Vagina (tissue), 2 donors: Measurements from ENCODE around the gene TSPEAR. TPM values are rescaled to one million over a fixed set of nuclear protein-coding genes. Genes with fewer than 3 reads are reported as not detected.

Experiments used
- DNase-seq, 2 donors: peaks; one replicate each; pipeline ENCODE4 v3.0.0-alpha.2; 2017; ENCODE audit errors: extremely low spot score in 2 of 2
- H3K27ac ChIP-seq: fragments of 200-600 bp; sonication (generic); one replicate; pipeline ENCODE4 v1.5.1; 2019
- H3K27me3 ChIP-seq: fragments of 200-600 bp; sonication (generic); one replicate; pipeline ENCODE4 v1.5.1; 2019
- H3K36me3 ChIP-seq, 2 donors: fragments of 200-600 bp; sonication (generic); one replicate each; pipeline ENCODE4 v1.5.1; 2017 to 2019
- H3K4me1 ChIP-seq: fragments of 200-600 bp; sonication (generic); one replicate; pipeline ENCODE4 v1.5.1; 2019
- H3K4me3 ChIP-seq, 2 donors: fragments of 200-600 bp; sonication (generic); 1 replicate in 1 of 2; 2 replicates in 1 of 2; pipeline ENCODE4 v1.5.1; 2016 to 2019
- H3K9me3 ChIP-seq: fragments of 200-600 bp; sonication (generic); one replicate; pipeline ENCODE4 v1.5.1; 2019
- POLR2A ChIP-seq, 2 donors: fragments of 450-650 bp; IDR thresholded peaks; one replicate each; pipeline ENCODE4 v1.6.1; 2017; ENCODE audit warnings: antibody characterized with exemption in 2 of 2, mild to moderate bottlenecking in 2 of 2, moderate library complexity in 2 of 2
- POLR2AphosphoS5 ChIP-seq, 2 donors: sonication (generic); formaldehyde crosslinking; IDR thresholded peaks; one replicate each; pipeline ENCODE4 v1.9.0; 2017; ENCODE audit warnings: antibody characterized with exemption in 2 of 2, mild to moderate bottlenecking in 2 of 2, low read depth in 1 of 2; ENCODE audit not compliant: insufficient read depth in 1 of 2
- intact Hi-C: fragments of 100-400 bp; cut with DNase I; formaldehyde crosslinking; loops from one replicate; pipeline ENCODE4 v1.15.1; 2023
- total RNA-seq: library from RNA; depleted of rRNA; stranded (reverse); fragments of >200 nt; gene quantifications from one replicate; pipeline ENCODE4 v1.2.3, GENCODE V29; 2016
- TF ChIP-seq, protein P1 (sequence below), 3 experiments: fragments of 450-650 bp in 2 of 3; fragments of 200-600 bp in 1 of 3; sonication (generic) in 1 of 3; IDR thresholded peaks; one replicate each; pipeline ENCODE4 v1.5.1; 2017 to 2019; ENCODE audit warnings: antibody characterized with exemption in 3 of 3, mild to moderate bottlenecking in 2 of 3, moderate library complexity in 2 of 3

TSPEAR gene
- total RNA-seq, 1 donor from 2014 or later, result not detected

DNA sequence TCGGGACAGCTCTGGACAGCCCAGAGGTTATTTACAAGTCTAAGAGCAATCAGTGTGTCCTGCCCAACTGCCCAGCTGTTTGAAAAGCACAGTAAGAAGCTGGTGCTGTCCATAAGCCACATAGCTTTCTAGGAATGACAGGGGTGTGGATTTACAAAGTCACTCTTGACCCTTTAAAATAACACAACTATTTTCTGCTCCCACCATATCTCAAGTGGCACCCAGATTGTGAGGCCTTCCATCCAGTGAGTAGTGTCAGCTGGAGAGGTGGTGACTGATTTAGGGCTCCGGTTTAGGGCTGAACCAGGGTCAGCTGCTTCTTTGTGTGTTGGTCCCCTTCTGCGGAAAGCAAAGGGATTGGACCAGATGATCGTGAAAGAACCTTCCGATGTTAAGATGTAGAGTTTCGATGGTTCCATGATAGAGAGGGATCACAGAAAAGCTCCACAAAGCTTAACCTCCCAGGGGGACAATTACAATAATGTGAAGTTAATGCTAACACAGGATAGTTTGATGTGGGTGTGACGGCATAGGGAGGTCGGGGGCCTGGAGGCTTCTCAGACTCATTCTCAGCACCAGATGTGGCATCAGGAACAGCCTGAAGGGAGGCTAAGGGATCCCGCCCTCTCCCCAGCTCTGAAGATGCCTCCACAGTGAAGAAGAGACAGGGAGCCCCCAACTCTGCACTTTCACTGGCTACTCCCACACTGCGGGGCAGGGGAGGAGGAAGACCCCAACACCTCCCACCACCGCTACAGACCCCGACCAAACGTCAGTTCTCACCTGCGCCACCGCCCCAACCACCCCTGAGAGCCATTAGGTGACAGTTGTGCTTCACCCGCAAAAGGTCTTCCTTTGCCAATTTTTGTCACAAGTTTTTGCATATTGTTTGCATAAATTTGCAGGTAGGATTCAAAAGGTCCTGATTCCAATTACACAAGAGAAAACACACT lies 215.5 kb downstream of the TSPEAR start:
- no peak overlapping the region for H3K4me3 ChIP-seq
- H3K4me1 ChIP-seq, result no peaks in the 10 kb centered on the region
- intact Hi-C loops, result no loop called here
- H3K36me3 ChIP-seq, result no peaks in the 10 kb centered on the region
- no peak for DNase-seq
- TF ChIP-seq POLR2AphosphoS5 (IDR thresholded peaks at IDR 0.05; ENCODE audit: insufficient read depth in 1 of 2, low read depth in 1 of 2) (no peak), POLR2A (IDR thresholded peaks at IDR 0.05) (no peak)
- TF ChIP-seq, protein P1, sequence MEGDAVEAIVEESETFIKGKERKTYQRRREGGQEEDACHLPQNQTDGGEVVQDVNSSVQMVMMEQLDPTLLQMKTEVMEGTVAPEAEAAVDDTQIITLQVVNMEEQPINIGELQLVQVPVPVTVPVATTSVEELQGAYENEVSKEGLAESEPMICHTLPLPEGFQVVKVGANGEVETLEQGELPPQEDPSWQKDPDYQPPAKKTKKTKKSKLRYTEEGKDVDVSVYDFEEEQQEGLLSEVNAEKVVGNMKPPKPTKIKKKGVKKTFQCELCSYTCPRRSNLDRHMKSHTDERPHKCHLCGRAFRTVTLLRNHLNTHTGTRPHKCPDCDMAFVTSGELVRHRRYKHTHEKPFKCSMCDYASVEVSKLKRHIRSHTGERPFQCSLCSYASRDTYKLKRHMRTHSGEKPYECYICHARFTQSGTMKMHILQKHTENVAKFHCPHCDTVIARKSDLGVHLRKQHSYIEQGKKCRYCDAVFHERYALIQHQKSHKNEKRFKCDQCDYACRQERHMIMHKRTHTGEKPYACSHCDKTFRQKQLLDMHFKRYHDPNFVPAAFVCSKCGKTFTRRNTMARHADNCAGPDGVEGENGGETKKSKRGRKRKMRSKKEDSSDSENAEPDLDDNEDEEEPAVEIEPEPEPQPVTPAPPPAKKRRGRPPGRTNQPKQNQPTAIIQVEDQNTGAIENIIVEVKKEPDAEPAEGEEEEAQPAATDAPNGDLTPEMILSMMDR (IDR thresholded peaks at IDR 0.05), result no peak
- no peak overlapping the region for H3K27ac ChIP-seq
- no peaks in the 10 kb centered on the region for H3K27me3 ChIP-seq
- H3K9me3 ChIP-seq, result no peaks in the 10 kb centered on the region

DNA sequence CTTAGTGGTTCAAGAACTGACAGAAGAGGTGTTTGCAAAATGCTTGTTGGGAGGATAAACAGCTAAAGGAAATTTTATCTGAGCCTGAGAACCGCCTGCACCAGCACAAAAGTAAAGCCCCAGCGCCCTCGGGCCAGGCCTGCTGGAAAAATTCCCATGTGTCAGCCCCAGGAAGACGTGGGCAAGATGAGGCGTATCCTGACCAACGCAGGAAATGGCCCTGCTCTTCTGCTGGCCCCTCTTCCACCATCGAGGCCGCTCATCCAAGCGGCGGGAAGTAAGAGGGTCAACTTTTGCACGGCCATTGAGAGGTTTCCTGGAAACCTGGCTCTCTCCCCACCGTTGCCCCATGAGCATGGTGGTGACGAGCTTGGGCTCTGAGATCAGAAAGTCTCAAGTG lies 216.4 kb downstream of the TSPEAR start:
- Histone ChIP-seq H3K9me3 (no peaks in the 10 kb centered on the region), H3K4me1 (no peaks in the 10 kb centered on the region)
- no peak for DNase-seq

DNA sequence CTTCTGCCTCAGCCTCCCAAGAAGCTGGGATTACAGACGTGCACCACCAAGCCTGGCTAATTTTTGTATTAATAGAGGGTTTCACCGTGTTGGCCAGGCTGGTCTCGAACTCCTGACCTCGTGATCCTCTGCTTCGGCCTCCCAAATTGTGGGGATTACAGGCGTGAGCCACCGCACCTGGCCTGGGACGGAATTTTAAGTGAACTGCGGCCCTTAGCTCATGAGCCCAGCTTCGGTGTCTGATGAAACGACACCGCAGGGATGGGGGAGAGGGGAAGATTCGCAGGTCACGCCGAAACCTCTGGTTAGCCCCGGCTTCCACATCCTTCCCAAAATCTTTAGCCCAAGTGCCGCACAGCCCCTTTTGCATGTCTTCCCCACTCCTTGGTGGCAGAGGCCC lies 217.0 kb downstream of the TSPEAR start:
- intact Hi-C loops, result no loop called here
- no peak overlapping the region for H3K27ac ChIP-seq
- no peaks in the 10 kb centered on the region for H3K9me3 ChIP-seq
- H3K27me3 ChIP-seq, result no peaks in the 10 kb centered on the region
- no peak for DNase-seq
- TF ChIP-seq, protein P1 (IDR thresholded peaks at IDR 0.05), result no peak
- TF ChIP-seq POLR2A (IDR thresholded peaks at IDR 0.05) (no peak), POLR2AphosphoS5 (IDR thresholded peaks at IDR 0.05; ENCODE audit: insufficient read depth in 1 of 2, low read depth in 1 of 2) (no peak)
- no peaks in the 10 kb centered on the region for H3K36me3 ChIP-seq
- no peak overlapping the region for H3K4me3 ChIP-seq
- no peaks in the 10 kb centered on the region for H3K4me1 ChIP-seq

More for the DNA sequence above, 216.4 kb downstream of the TSPEAR start:
- Histone ChIP-seq H3K4me3 (no peak overlapping the region), H3K36me3 (no peaks in the 10 kb centered on the region), H3K27ac (no peak overlapping the region), H3K27me3 (no peaks in the 10 kb centered on the region)
- intact Hi-C loops, result no loop called here
- TF ChIP-seq POLR2AphosphoS5 (IDR thresholded peaks at IDR 0.05; ENCODE audit: insufficient read depth in 1 of 2, low read depth in 1 of 2), result no peak
- TF ChIP-seq, protein P1 (IDR thresholded peaks at IDR 0.05), result no peak

DNA sequence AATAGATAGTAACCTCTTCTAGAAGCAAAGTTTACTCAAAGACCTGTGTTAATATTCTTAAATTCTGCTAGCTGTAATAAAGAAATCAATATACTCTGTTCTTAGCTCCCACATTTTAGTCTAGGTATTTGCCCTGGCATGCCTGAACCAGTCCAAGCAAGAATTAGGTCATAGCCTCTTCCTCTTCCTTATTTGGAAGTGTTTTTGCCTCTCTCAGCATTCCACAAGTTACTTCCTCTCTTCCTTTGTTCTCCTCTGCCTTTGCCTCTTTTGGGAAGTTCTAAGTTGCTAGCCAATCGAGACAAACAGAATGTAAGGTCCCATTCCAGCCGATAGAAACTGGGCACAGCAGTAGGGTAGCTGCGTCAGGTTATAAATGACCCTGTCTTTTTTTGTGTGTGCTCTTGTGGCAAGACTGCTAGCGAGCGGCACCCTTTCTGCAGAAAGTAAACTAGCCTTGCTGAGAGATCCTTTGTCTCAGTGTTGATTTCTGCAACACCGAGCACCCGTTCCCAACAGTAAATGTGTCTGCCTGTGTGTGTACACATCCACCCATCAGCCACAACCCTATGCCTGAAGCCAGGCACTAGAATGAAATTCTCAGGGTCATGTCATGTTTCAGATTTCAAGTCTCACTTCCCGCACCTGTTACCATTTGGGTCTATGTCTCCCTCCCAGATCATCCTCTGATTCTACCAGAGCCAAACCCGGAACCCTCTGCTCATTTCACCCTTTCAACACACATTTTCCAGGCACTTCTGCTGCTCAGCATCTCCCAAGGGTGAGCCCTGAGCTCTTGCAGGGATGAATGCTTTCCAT lies 218.6 kb downstream of the TSPEAR start:
- DNase-seq, result no peak
- H3K4me3 ChIP-seq, result no peak overlapping the region
- H3K36me3 ChIP-seq, result no peaks in the 10 kb centered on the region
- TF ChIP-seq POLR2AphosphoS5 (IDR thresholded peaks at IDR 0.05; ENCODE audit: insufficient read depth in 1 of 2, low read depth in 1 of 2) (no peak), POLR2A (IDR thresholded peaks at IDR 0.05) (no peak)
- TF ChIP-seq, protein P1 (IDR thresholded peaks at IDR 0.05), result no peak
- no peaks in the 10 kb centered on the region for H3K27me3 ChIP-seq
- no peaks in the 10 kb centered on the region for H3K4me1 ChIP-seq
- H3K9me3 ChIP-seq, result no peaks in the 10 kb centered on the region
- no peak overlapping the region for H3K27ac ChIP-seq
- intact Hi-C loops, result no loop called here
